AG09319 (cell line): ENCODE results near the gene CDK7.

Experiments used
- DNase-seq: peaks from one replicate; pipeline ENCODE4 v3.0.0-alpha.2; 2010; ENCODE audit warnings: low read depth; ENCODE audit errors: extremely low read depth
- TF ChIP-seq, protein P1 (sequence below): IDR thresholded peaks from 2 replicates; pipeline ENCODE4 v1.5.1; 2011; ENCODE audit warnings: low read depth, mild to moderate bottlenecking, inconsistent platforms, low read length, moderate library complexity

The CDK7 gene

GRCh38 chr5:69313428-69313827 is 78.7 kb downstream of the CDK7 start:
- DNase-seq = no peak
- TF ChIP-seq, protein P1, sequence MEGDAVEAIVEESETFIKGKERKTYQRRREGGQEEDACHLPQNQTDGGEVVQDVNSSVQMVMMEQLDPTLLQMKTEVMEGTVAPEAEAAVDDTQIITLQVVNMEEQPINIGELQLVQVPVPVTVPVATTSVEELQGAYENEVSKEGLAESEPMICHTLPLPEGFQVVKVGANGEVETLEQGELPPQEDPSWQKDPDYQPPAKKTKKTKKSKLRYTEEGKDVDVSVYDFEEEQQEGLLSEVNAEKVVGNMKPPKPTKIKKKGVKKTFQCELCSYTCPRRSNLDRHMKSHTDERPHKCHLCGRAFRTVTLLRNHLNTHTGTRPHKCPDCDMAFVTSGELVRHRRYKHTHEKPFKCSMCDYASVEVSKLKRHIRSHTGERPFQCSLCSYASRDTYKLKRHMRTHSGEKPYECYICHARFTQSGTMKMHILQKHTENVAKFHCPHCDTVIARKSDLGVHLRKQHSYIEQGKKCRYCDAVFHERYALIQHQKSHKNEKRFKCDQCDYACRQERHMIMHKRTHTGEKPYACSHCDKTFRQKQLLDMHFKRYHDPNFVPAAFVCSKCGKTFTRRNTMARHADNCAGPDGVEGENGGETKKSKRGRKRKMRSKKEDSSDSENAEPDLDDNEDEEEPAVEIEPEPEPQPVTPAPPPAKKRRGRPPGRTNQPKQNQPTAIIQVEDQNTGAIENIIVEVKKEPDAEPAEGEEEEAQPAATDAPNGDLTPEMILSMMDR = no peak

- TF ChIP-seq, protein P1 = no peak
- DNase-seq = no peak
Measured at GRCh38 chr5:69315972-69316371, 81.3 kb downstream of the CDK7 start.

DNA sequence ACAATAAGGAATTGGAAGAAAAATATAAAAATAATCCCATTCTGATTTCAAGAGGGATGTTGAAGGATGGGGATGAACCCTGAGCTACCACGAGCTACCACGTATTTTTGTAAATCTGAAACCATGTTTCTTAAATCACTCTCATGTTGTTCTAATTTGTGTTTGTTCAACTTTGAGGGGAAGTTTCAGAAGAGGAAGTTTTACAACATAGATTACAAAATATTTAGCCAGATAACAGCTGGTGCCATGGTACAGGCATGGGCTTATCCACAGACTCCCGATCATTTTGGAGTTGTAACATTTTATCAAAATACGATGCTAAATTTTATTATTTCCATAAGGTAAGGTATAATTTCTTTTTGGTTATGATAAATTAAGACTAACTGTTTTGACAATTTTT is 82.7 kb downstream of the CDK7 start:
- TF ChIP-seq, protein P1 = no peak
- DNase-seq = no peak

DNA sequence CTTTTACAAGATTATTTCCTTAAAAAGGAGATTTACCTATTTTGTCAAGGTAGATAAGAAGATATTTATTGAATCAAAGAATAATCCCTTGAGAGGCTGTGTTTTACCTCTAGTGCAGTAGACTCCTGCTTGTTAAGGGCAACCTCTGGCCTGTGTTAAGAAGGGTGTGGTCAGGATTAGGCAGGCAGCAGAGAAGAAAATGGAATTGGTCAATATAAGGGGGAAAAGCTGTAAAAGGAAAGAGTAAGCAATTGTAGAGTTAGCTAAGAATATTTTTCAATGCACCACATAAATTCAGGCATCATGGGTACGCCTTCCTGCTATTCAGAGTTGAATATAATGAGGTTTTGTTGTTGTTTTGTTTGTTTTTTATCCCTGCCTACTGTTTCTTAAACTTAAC is 91.7 kb downstream of the CDK7 start:
- TF ChIP-seq, protein P1 = no peak
- DNase-seq = no peak
